Kidney glomerular epithelial cell (primary cell): ENCODE results near the gene TMC1.
A peak's percentile ranks its signal among the peaks of the same experiment; 100 is the strongest.

Experiments used
- DNase-seq: peaks from one replicate; lab custom pipeline; 2025; lab: John Stamatoyannopoulos, UW

TMC1 gene

GRCh38 chr9:72872718-72873117, 351.3 kb downstream of the TMC1 start:
- peak; percentile 46 for DNase-seq

GRCh38 chr9:72873456-72873855, 352.0 kb downstream of the TMC1 start:
- DNase-seq, result no peak

GRCh38 chr9:72874344-72874743, 352.9 kb downstream of the TMC1 start:
- DNase-seq, result no peak

- no peak for DNase-seq
Measured at GRCh38 chr9:72875221-72875620, 353.8 kb downstream of the TMC1 start.

GRCh38 chr9:72880821-72881220, 359.4 kb downstream of the TMC1 start:
- DNase-seq, result no peak

GRCh38 chr9:72882117-72882775, 360.8 kb downstream of the TMC1 start:
- DNase-seq, result no peak

GRCh38 chr9:72883875-72884274, 362.5 kb downstream of the TMC1 start:
- DNase-seq, result no peak

GRCh38 chr9:72884508-72884907, 363.1 kb downstream of the TMC1 start:
- no peak for DNase-seq
